Neural crest cell (in vitro differentiated cells): Measurements from ENCODE around the gene COMMD3. TPM values are rescaled to one million over a fixed set of nuclear protein-coding genes. Genes with fewer than 3 reads are reported as not detected.
A peak's percentile ranks its signal among the peaks of the same experiment; 100 is the strongest.

Experiments
- DNase-seq: peaks from one replicate; pipeline ENCODE4 v3.0.0; 2021; ENCODE audit warnings: low read depth, mixed read lengths, low spot score
- H3K27ac Mint-ChIP-seq: one replicate; pipeline ENCODE4 v1.8.0; 2021; ENCODE audit warnings: mild to moderate bottlenecking, mixed read lengths; ENCODE audit not compliant: unreplicated experiment
- H3K27me3 Mint-ChIP-seq: 2 replicates; pipeline ENCODE4 v1.8.0; 2021; ENCODE audit warnings: low read depth, mild to moderate bottlenecking, mixed read lengths
- H3K36me3 Mint-ChIP-seq: 2 replicates; pipeline ENCODE4 v1.8.0; 2021; ENCODE audit warnings: low read depth, mild to moderate bottlenecking, mixed read lengths
- H3K4me1 Mint-ChIP-seq: 2 replicates; pipeline ENCODE4 v1.8.0; 2021; ENCODE audit warnings: mixed read lengths
- H3K4me3 Mint-ChIP-seq: one replicate; pipeline ENCODE4 v1.8.0; 2021; ENCODE audit warnings: mild to moderate bottlenecking, mixed read lengths
- H3K9me3 Mint-ChIP-seq: 2 replicates; pipeline ENCODE4 v1.8.0; 2021; ENCODE audit warnings: mixed read lengths
- total RNA-seq: library from RNA; stranded (reverse); gene quantifications from 2 replicates; pipeline ENCODE4 v1.2.1, GENCODE V29; 2021
- TF ChIP-seq, protein P1 (sequence below): fragments of 200-600 bp; sonication (generic); conservative IDR thresholded peaks from 2 replicates; pipeline ENCODE4 v1.5.0; 2021; ENCODE audit warnings: antibody characterized with exemption, mild to moderate bottlenecking

The COMMD3 gene
- total RNA-seq, 1 donor from 2014 or later = 35.1 TPM

DNA sequence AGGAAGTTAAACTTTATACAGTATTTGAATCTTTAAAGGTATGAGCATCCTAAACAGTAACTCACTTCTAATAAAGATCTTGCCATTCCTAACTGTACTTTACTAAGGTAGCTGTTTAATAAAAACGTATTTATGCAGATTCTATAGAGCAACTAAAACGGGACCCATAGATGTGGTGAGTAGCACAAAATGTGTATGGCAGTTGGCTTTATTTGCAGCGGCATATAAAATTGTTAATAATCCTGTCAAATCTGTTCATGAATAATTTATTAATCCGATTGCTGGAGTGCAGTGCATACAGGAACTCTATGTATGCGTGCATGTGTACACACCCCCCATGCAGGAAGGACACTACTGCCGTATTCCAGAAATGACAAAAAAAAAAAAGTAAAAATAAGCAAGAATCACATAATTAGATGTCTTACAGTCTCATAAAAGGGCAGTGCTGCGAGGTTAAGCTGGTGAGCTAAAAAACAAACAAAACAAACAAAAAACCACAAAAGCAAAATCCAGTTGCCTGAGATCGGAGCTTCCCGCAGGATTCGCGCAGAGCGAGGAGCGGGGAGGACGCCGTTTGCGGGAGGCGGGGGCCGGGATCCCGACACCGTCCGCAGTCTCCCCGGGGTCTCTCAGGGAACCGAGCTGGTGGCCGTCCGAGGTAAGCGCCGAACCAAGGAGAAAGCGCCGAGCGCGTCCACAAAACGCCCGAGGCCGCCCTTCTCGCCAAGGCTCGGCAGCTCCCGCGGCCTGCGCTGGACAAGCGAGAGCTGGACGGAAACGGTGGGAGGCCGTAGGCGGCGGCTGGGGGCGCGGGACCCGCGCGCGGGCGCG, 518 bp upstream of the COMMD3 start:
- H3K36me3 Mint-ChIP-seq = peaks cover 4% of the 10 kb centered on the region
- peaks cover 65% of the 10 kb centered on the region for H3K27me3 Mint-ChIP-seq
- peak overlapping the region; percentile 93 for H3K27ac Mint-ChIP-seq
- peak overlapping the region; percentile 94 for H3K4me3 Mint-ChIP-seq
- TF ChIP-seq, protein P1, sequence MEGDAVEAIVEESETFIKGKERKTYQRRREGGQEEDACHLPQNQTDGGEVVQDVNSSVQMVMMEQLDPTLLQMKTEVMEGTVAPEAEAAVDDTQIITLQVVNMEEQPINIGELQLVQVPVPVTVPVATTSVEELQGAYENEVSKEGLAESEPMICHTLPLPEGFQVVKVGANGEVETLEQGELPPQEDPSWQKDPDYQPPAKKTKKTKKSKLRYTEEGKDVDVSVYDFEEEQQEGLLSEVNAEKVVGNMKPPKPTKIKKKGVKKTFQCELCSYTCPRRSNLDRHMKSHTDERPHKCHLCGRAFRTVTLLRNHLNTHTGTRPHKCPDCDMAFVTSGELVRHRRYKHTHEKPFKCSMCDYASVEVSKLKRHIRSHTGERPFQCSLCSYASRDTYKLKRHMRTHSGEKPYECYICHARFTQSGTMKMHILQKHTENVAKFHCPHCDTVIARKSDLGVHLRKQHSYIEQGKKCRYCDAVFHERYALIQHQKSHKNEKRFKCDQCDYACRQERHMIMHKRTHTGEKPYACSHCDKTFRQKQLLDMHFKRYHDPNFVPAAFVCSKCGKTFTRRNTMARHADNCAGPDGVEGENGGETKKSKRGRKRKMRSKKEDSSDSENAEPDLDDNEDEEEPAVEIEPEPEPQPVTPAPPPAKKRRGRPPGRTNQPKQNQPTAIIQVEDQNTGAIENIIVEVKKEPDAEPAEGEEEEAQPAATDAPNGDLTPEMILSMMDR = no peak
- H3K4me1 Mint-ChIP-seq = peaks cover 35% of the 10 kb centered on the region
- DNase-seq = no peak
- H3K9me3 Mint-ChIP-seq = no peaks in the 10 kb centered on the region

DNA sequence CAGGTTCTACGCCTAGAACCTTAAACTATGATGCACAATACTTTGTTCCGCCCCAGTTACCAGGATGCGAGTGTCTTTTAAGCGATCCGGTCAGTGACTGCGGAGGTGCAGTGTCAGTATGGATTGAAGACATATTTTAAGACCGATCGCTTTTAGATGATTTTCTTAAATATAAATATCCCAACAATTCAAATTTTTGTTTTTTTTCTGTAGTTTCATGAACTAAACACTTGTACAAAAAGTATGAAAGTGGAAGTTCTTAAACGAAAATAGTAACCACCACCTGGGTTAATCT, 835 bp downstream of the COMMD3 start:
- TF ChIP-seq, protein P1 = no peak
- H3K36me3 Mint-ChIP-seq = peaks cover 4% of the 10 kb centered on the region
- H3K27me3 Mint-ChIP-seq = peaks cover 64% of the 10 kb centered on the region
- peak overlapping the region; percentile 45 for H3K27ac Mint-ChIP-seq
- no peak for DNase-seq
- no peaks in the 10 kb centered on the region for H3K9me3 Mint-ChIP-seq
- H3K4me3 Mint-ChIP-seq = peak overlapping the region; percentile 93
- peaks cover 35% of the 10 kb centered on the region for H3K4me1 Mint-ChIP-seq

DNA sequence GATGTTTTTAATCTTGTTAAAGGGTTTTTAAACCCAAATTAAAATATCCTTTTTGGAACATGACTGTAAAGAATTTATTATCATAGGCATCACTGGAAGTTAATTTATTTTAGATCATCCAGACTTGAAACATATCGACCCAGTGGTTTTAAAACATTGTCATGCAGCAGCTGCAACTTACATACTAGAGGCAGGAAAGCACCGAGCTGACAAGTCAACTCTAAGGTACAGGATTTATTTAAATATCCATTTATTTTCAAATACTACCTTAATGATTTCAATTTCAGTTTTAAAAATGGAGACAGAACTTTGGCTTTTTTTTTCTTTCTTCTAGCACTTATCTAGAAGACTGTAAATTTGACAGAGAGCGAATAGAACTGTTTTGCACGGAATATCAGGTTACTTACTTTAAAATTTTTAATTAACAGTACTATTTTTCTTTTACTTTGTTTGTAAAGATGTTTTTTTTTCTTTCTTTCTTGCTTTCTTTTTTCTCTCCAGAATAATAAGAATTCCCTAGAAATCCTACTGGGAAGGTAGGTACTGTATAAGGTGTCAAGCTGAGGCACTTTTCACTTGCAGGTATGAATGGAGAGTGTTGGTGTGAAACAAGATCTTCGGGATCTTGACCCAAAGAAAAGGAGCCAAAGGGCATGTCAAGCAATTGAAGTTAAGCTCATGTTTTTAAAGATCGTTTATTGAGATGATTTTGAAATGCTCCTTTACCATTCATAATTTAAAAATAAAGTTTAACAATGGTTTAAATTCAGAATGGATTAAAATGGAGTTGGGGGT, 1.8 kb downstream of the COMMD3 start:
- TF ChIP-seq, protein P1 = no peak
- Mint-ChIP-seq H3K9me3 (no peaks in the 10 kb centered on the region), H3K4me3 (peak overlapping the region; percentile 47), H3K4me1 (peaks cover 43% of the 10 kb centered on the region), H3K27ac (no peak overlapping the region), H3K27me3 (peaks cover 73% of the 10 kb centered on the region), H3K36me3 (peaks cover 9% of the 10 kb centered on the region)
- DNase-seq = no peak

DNA sequence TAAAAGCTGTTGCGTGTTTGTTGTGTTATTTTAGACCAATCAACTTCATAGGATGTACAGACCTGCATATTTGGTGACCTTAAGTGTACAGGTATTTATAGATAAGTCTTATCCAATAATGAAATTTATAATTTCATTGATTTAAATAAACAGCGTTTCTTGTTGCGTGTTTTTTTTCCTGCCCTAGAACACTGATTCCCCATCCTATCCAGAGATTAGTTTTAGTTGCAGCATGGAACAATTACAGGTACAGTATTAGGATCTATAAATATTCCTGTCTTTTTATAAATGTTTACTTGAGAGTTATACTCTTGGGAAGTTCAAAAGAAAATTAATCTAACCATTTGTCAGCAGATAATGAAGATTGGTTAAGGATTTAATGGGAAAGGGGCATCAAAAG, 2.6 kb downstream of the COMMD3 start:
- TF ChIP-seq, protein P1 = no peak
- peaks cover 51% of the 10 kb centered on the region for H3K4me1 Mint-ChIP-seq

DNA sequence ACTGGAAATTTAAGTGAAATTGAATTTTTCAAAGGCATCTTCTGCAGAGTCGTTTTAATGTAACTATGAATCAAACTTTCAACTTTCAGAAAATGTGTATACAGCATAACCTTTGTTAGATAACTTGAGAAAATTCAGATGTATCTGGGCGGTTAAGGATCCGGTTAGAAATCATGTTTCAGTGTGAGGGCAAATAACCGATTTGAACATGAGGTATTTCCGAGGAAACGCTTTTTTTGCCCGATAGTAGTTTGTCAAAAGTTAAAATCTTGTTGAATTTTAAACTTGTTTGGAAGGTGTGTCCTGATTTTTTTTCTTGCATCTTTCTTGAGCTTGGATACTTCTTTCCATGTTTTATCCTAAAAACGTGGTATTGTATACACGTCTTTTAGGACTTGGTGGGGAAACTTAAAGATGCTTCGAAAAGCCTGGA, 3.4 kb downstream of the COMMD3 start:
- H3K27ac Mint-ChIP-seq = no peak overlapping the region
- peaks cover 9% of the 10 kb centered on the region for H3K36me3 Mint-ChIP-seq
- no peaks in the 10 kb centered on the region for H3K9me3 Mint-ChIP-seq
- peaks cover 83% of the 10 kb centered on the region for H3K27me3 Mint-ChIP-seq
- H3K4me1 Mint-ChIP-seq = peaks cover 58% of the 10 kb centered on the region
- H3K4me3 Mint-ChIP-seq = peak overlapping the region; percentile 93
- DNase-seq = no peak
- TF ChIP-seq, protein P1 = no peak

More for the DNA sequence above, 2.6 kb downstream of the COMMD3 start:
- DNase-seq = no peak
- peaks cover 81% of the 10 kb centered on the region for H3K27me3 Mint-ChIP-seq
- H3K36me3 Mint-ChIP-seq = peaks cover 9% of the 10 kb centered on the region
- H3K4me3 Mint-ChIP-seq = peak overlapping the region; percentile 93
- H3K9me3 Mint-ChIP-seq = no peaks in the 10 kb centered on the region
- no peak overlapping the region for H3K27ac Mint-ChIP-seq
